K562 (cell line): Measurements from ENCODE around the gene C19orf85. TPM values are rescaled to one million over a fixed set of nuclear protein-coding genes. Genes with fewer than 3 reads are reported as not detected.

Source experiments
- ATAC-seq: fragments of 200-7000 bp; cut with Tn5 transposase; 3 replicates; pipeline ENCODE4 v1.9.1; 2020; ENCODE audit warnings: moderate library complexity
- BruUV-seq: library from RNA; stranded (reverse); fragments of 400-500 nt; replicated peaks from 2 replicates; lab custom pipeline; 2021; lab: Mats Ljungman, UMichigan
- CTCF ChIA-PET: fragments of 300-600 bp; formaldehyde crosslinking; extraction: SDS; loops from one replicate; lab custom pipeline; 2021; ENCODE audit warnings: low intra/inter-chr PET ratio; lab: Yijun Ruan, JAX
- POLR2A ChIA-PET: fragments of 300-600, 350-650 bp; sonication (Branson Sonifier 250); formaldehyde crosslinking; extraction: SDS; loops from one replicate; lab custom pipeline; 2021; ENCODE audit warnings: antibody characterized with exemption, inconsistent platforms; lab: Yijun Ruan, JAX
- DNase-seq, 4 experiments: peaks; one replicate each; pipeline versions ENCODE4 v3.0.0 to v3.0.0-alpha.2; 2011 to 2018; ENCODE audit warnings: low spot score in 3 of 4, mixed read lengths in 3 of 4; ENCODE audit errors: extremely low read depth in 1 of 4
- FAIRE-seq: peaks from 2 replicates; lab custom pipeline; 2011; peaks lifted over from hg19 to GRCh38; lab: Jason Lieb, UNC
- H2AFZ ChIP-seq: 2 replicates; pipeline ENCODE4 v1.6.0; 2011; ENCODE audit warnings: low read depth, low read length, control low read depth, inconsistent platforms
- H3K27ac ChIP-seq: fragments of 200-600 bp; 3 replicates; pipeline ENCODE4 v1.8.0; 2011; ENCODE audit warnings: low read depth, mild to moderate bottlenecking, control low read depth, inconsistent platforms, low read length, moderate library complexity, mixed read lengths; ENCODE audit errors: extremely low read depth
- H3K27me3 ChIP-seq, 2 experiments: fragments of 300-600 bp in 1 of 2; 2 replicates in 1 of 2; 3 replicates in 1 of 2; pipeline versions ENCODE4 v1.6.0 to v1.8.0; 2011; ENCODE audit warnings: inconsistent platforms in 2 of 2, low read length in 2 of 2, mild to moderate bottlenecking in 1 of 2, mixed read lengths in 1 of 2, moderate library complexity in 1 of 2; ENCODE audit not compliant: control insufficient read depth in 2 of 2, insufficient read depth in 2 of 2
- H3K36me3 ChIP-seq: fragments of 300-600 bp; 3 replicates; pipeline ENCODE4 v1.8.0; 2011; ENCODE audit warnings: mild to moderate bottlenecking, low read length, inconsistent platforms; ENCODE audit not compliant: control insufficient read depth, insufficient read depth
- H3K4me1 ChIP-seq, 2 experiments: fragments of 200-600 bp in 1 of 2; replicated peaks in 1 of 2; 2 replicates in 1 of 2; 3 replicates in 1 of 2; pipeline versions ENCODE4 v1.5.1 to v1.8.0; 2011; ENCODE audit warnings: inconsistent platforms in 2 of 2, low read length in 2 of 2, mild to moderate bottlenecking in 1 of 2, mixed read lengths in 1 of 2, moderate library complexity in 1 of 2; ENCODE audit not compliant: control insufficient read depth in 2 of 2, insufficient read depth in 2 of 2
- H3K4me2 ChIP-seq: 2 replicates; pipeline ENCODE4 v1.6.1; 2011; ENCODE audit warnings: low read length, control low read depth, inconsistent platforms, mixed read lengths; ENCODE audit not compliant: insufficient read depth
- H3K4me3 ChIP-seq: fragments of 200-600 bp; sonication (generic), shearing (Covaris generic); 2 replicates; pipeline ENCODE4 v1.5.1; 2016; ENCODE audit warnings: control low read depth, inconsistent platforms
- H3K79me2 ChIP-seq: fragments of 200-600 bp; 3 replicates; pipeline ENCODE4 v1.8.0; 2011; ENCODE audit warnings: low read length, inconsistent platforms; ENCODE audit not compliant: control insufficient read depth, insufficient read depth
- H3K9ac ChIP-seq, 2 experiments: 2 replicates each; pipeline versions ENCODE4 v1.6.0 to v1.6.1; 2011; ENCODE audit warnings: low read depth in 2 of 2, low read length in 2 of 2, control low read depth in 1 of 2, inconsistent platforms in 1 of 2, mild to moderate bottlenecking in 1 of 2, mixed read lengths in 1 of 2; ENCODE audit not compliant: insufficient read depth in 1 of 2
- H3K9me1 ChIP-seq: one replicate; pipeline ENCODE4 v1.6.0; 2011; ENCODE audit warnings: inconsistent platforms, mild to moderate bottlenecking, low read length, moderate library complexity; ENCODE audit not compliant: control insufficient read depth, insufficient read depth
- H3K9me3 ChIP-seq: replicated peaks from 2 replicates; pipeline ENCODE4 v1.5.1; 2011; ENCODE audit warnings: low read depth, low read length, inconsistent platforms; ENCODE audit not compliant: control insufficient read depth, insufficient read depth
- H4K20me1 ChIP-seq: replicated peaks from 2 replicates; pipeline ENCODE4 v1.6.1; 2011; ENCODE audit warnings: low read length, inconsistent platforms, mixed read lengths; ENCODE audit not compliant: control insufficient read depth, insufficient read depth
- ADNP ChIP-seq: fragments of 200-800 bp; sonication (Bioruptor generic); IDR thresholded peaks from 2 replicates; pipeline ENCODE4 v1.6.1; 2016; ENCODE audit warnings: missing genetic modification characterization, missing compliant biosample characterization
- ATF3 ChIP-seq, 2 experiments: fragments of 450-650 bp in 1 of 2; sonication (generic) in 1 of 2; formaldehyde crosslinking in 1 of 2; IDR thresholded peaks in 1 of 2; conservative IDR thresholded peaks in 1 of 2; 2 replicates each; pipeline versions ENCODE4 v1.6.1 to v1.8.1; 2016 to 2023; ENCODE audit warnings: mild to moderate bottlenecking in 2 of 2, moderate library complexity in 2 of 2, inconsistent platforms in 1 of 2, missing genetic modification reagents in 1 of 2
- E2F6 ChIP-seq, 2 experiments: IDR thresholded peaks; 2 replicates each; pipeline ENCODE4 v1.6.1; 2011; ENCODE audit warnings: borderline replicate concordance in 1 of 2, control low read depth in 1 of 2, low read depth in 1 of 2, low read length in 1 of 2, mild to moderate bottlenecking in 1 of 2, mixed read lengths in 1 of 2, moderate library complexity in 1 of 2; ENCODE audit not compliant: insufficient read depth in 1 of 2, insufficient read length in 1 of 2, poor library complexity in 1 of 2, severe bottlenecking in 1 of 2; ENCODE audit errors: extremely low read depth in 1 of 2
- ELF4 ChIP-seq: fragments of 450-650 bp; formaldehyde crosslinking; IDR thresholded peaks from 2 replicates; pipeline ENCODE4 v1.4.0; 2022; ENCODE audit warnings: missing genetic modification characterization
- ILF3 ChIP-seq: fragments of 450-650 bp; IDR thresholded peaks from 2 replicates; pipeline ENCODE4 v1.6.1; 2018; ENCODE audit warnings: antibody characterized with exemption, mild to moderate bottlenecking, moderate library complexity, borderline replicate concordance
- PML ChIP-seq: IDR thresholded peaks from 2 replicates; pipeline ENCODE4 v1.6.1; 2012; ENCODE audit warnings: low read length, inconsistent platforms
- POLR2A ChIP-seq: fragments of 450-650 bp; conservative IDR thresholded peaks from 2 replicates; pipeline ENCODE4 v1.6.1; 2016
- RBFOX2 ChIP-seq: fragments of 200-400 bp; formaldehyde crosslinking; IDR thresholded peaks from 2 replicates; pipeline ENCODE4 v1.6.1; 2017; ENCODE audit warnings: low read depth, mild to moderate bottlenecking, low read length, moderate library complexity
- RBM14 ChIP-seq: fragments of 200-400 bp; formaldehyde crosslinking; IDR thresholded peaks from 2 replicates; pipeline ENCODE4 v1.6.1; 2018; ENCODE audit warnings: low read depth, mild to moderate bottlenecking, low read length, moderate library complexity, borderline replicate concordance; ENCODE audit not compliant: insufficient read depth
- SNRNP70 ChIP-seq: fragments of 200-400 bp; formaldehyde crosslinking; optimal IDR thresholded peaks from 2 replicates; pipeline ENCODE3; 2017; ENCODE audit warnings: low read depth, low read length
- STAT5B ChIP-seq: fragments of 250-450 bp; sonication (Bioruptor Pico); IDR thresholded peaks from 2 replicates; pipeline ENCODE4 v1.8.0; 2021; ENCODE audit warnings: mild to moderate bottlenecking, inconsistent platforms
- ZBTB7A ChIP-seq: IDR thresholded peaks from 2 replicates; pipeline ENCODE4 v1.6.1; 2011; ENCODE audit warnings: low read depth, mild to moderate bottlenecking, low read length, moderate library complexity, borderline replicate concordance; ENCODE audit not compliant: control insufficient read depth
- ZNF695 ChIP-seq: fragments of 450-650 bp; formaldehyde crosslinking; IDR thresholded peaks from 2 replicates; pipeline ENCODE4 v1.4.0; 2020; ENCODE audit warnings: mild to moderate bottlenecking, moderate library complexity
- WGBS: fragments of 100-300 bp; shearing (Covaris generic); methylation state at CpG from one replicate; pipeline ENCODE4 v1.1.6; 2016; ENCODE audit warnings: low coverage, mixed read lengths; ENCODE audit not compliant: insufficient coverage; ENCODE audit errors: missing lambda C conversion rate; 5-methylcytosine and 5-hydroxymethylcytosine counted together
- in situ Hi-C: fragments of 300-500 bp; cut with MboI; formaldehyde crosslinking; loops from 4 replicates; pipeline ENCODE4 v1.15.0; 2018; ENCODE audit warnings: inconsistent platforms, mixed read lengths
- intact Hi-C: fragments of 100-400 bp; cut with micrococcal nuclease; formaldehyde crosslinking; loops from 2 replicates; pipeline ENCODE4 v1.14.2; 2022
- polyA plus RNA-seq, 8 experiments: library from polyadenylated mRNA; depleted of rRNA in 4 of 8; stranded (reverse) in 5 of 8; unstranded in 3 of 8; fragments of >200 nt; fragmentation: Nextera tagmentation in 2 of 8; fragmentation: Illumina TruSeq in 1 of 8; extraction: Ambion mirVana in 2 of 8; extraction: Trizol in 1 of 8; gene quantifications; 2 replicates each; pipeline versions ENCODE4 v1.2.1 to v1.2.3, GENCODE V29; 2011 to 2014; ENCODE audit warnings: inconsistent platforms in 1 of 8, missing spikeins in 1 of 8
- total RNA-seq, 7 experiments: library from RNA; depleted of rRNA in 6 of 7; stranded (reverse); fragments of >200 nt in 6 of 7; fragmentation: Illumina TruSeq in 2 of 7; extraction: Trizol in 2 of 7; gene quantifications; 2 replicates each; pipeline versions ENCODE4 v1.2.1 to v1.2.3, GENCODE V29; 2011 to 2021; ENCODE audit warnings: low replicate concordance in 1 of 7

Gene C19orf85
- total and polyA plus RNA-seq, 9 of the 15 experiments (the other 6 are each of a cell fraction or from before 2014, with no cell fraction given): not detected

GRCh38 chr19:55487924-55488687 lies 23.6 kb upstream of the C19orf85 start, which contains the start of gene SSC5D (continued):
- TF ChIP-seq ADNP (tag) (peak; percentile 57; the same call in 1 of the 2 replicates), ZBTB7A (peak; percentile 59; the same call in 1 of the 2 replicates), E2F6 (IDR thresholded peaks at IDR 0.05; ENCODE audit: borderline replicate concordance in 1 of 2, extremely low read depth in 1 of 2, insufficient read depth in 1 of 2, insufficient read length in 1 of 2, low read depth in 1 of 2, low read length in 1 of 2, poor library complexity in 1 of 2, severe bottlenecking in 1 of 2) (peak in 1 of 2 experiments; percentile 2)

DNA sequence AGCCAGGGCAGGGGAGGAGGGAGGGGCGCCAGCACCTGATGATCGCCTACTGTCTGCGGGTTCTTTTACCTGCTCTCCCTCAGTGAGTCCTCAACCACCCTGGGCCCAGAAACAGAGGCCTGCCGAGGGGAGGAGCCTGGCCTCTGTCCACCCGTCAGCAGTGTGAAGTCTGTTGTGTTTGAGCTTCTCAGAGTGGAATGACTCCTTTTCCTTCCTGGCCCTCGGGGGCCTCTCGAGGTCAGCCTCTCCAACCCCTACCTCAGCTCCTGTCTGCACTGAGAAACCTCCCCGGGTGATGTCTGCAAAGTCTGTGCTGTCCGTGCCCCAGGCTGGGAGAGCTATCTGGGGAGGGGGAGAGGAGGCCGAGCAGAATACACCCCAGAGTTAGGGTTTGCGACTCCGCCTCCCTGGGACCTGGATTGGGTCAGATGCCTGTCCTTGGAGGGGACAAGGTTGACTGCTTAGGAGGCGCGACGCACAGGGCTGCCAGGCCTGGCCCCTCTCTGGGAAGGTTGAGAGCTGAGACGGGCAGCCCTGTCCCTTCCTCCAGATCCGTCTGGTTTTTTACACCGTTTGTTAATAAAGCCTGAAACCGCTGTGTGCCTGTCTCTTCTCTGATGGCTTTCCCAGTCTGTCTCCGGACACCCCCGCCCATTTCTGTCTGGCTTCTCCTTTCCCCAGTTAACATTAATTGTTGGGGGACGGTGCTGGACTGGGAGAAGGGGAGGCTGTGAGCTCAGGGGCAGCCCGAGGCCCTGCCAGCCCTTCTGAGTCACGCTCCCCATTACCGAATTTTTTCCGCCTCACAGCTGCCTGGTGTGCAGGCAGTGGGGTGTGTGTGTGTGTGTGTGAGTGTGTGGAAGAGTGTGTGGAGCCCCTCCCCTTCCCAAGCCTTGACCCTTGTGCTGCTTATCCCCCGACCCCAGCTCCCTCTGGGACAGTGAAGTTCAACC lies 22.7 kb upstream of the C19orf85 start:
- H2AFZ ChIP-seq: no peak overlapping the region
- intact Hi-C loops: no loop called here
- H3K9ac ChIP-seq: peak overlapping the region; percentile 42 to 98
- peak; percentile 28 to 74 (median 44) for DNase-seq
- WGBS: 27% methylated on average over 20 of the region's 27 CpGs
- ChIA-PET POLR2A (interaction anchor here (0.6 to 3.6 kb wide), 8 partner anchors 11 to 591 kb away, joined by 3 to 30 read pairs (median 4); partner anchors contain the start of genes FIZ1 and ZNF628), CTCF (no interaction called here)
- H3K27me3 ChIP-seq: peaks cover 0 to 3% of the 10 kb centered on the region in 2 experiments; a peak in 1 of 5 replicates
- BruUV-seq: TSS peak; percentile 76
- H3K4me3 ChIP-seq: no peak overlapping the region
- peaks cover 12% of the 10 kb centered on the region; the same call in 2 of the 3 replicates for H3K79me2 ChIP-seq
- FAIRE-seq: peak; percentile 77
- H3K4me2 ChIP-seq: peak overlapping the region; percentile 45
- H3K9me1 ChIP-seq: no peaks in the 10 kb centered on the region
- H3K36me3 ChIP-seq: peaks cover 21% of the 10 kb centered on the region; the same call in 2 of the 3 replicates
- no peaks in the 10 kb centered on the region for H3K9me3 ChIP-seq
- in situ Hi-C loops: no loop called here
- peak; percentile 9 for ATAC-seq
- H3K27ac ChIP-seq: peak overlapping the region; percentile 72; the same call in 2 of the 3 replicates
- H4K20me1 ChIP-seq: no peaks in the 10 kb centered on the region
- peaks cover 25 to 88% of the 10 kb centered on the region in 2 experiments for H3K4me1 ChIP-seq
- 0 out of 2 replicates have a peak, but pooled peaks have one; percentile 4 for TF ChIP-seq RBFOX2
- TF ChIP-seq SNRNP70: no peak
- TF ChIP-seq ZNF695 (CRISPR knock-in tag): no peak
- no peak for TF ChIP-seq PML
- TF ChIP-seq ILF3: no peak
- TF ChIP-seq STAT5B (CRISPR knock-in tag): no peak
- TF ChIP-seq POLR2A: no peak
- TF ChIP-seq ELF4 (CRISPR knock-in tag): peak; percentile 8; the same call in 1 of the 2 replicates
- TF ChIP-seq ATF3 (IDR thresholded peaks at IDR 0.05): peak; percentile 65; the same call in 1 of the 2 replicates
- TF ChIP-seq ATF3 (CRISPR knock-in tag; conservative IDR thresholded peaks at IDR 0.05): no peak
- TF ChIP-seq RBM14: no peak
